MV-4-11 (cell line): Measurements from ENCODE around the gene RBPJL.

Experiments
- DNase-seq: peaks from one replicate; lab custom pipeline; 2025; lab: John Stamatoyannopoulos, UW

The RBPJL gene

DNA sequence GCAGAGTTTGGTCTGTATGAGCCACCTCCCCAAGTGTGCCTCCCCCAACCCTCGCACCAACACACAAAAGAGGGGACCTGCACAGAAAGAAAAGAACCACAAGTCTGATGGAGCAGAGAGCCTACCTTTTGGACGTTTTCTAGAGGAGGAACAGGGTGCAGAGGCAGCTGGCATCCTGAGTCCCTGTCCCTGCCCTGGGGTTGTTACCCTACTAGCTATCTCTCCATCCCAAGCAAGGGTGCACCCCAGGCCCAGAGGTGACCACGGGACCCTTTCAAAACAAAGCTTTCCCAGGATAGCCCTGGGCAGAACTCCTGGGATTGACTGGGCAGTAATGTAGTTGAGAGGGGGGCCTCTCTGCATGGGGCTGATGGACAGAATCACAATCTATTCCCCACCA lies 11.2 kb downstream of the RBPJL start:
- no peak for DNase-seq

DNA sequence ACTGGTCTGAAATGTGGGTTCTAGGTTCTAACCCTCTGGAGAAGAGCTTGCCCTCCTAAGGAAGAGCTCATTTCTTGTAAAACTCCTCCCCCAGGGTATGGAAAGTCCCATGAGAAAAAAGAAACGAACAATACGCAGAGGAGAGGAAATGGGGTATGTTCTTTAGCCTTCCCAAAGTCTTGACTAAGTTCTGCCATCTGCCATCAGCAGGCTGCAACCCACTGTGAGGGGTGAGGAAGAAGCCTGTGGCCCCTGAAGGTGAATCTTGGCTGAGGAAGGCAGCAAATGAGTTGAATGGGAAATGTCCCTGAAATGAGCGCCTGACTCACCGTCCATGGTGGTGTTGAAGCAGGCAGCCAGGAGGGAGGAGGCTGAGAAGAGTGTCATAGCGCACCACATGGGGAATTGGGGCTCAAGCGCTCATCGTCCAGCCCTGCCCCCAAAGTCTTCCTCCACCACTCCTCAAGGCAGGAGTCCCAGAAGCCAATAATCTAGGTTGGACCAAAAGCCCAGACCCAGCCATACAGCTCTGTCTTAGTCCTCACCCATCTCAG lies 11.8 kb downstream of the RBPJL start:
- no peak for DNase-seq

DNA sequence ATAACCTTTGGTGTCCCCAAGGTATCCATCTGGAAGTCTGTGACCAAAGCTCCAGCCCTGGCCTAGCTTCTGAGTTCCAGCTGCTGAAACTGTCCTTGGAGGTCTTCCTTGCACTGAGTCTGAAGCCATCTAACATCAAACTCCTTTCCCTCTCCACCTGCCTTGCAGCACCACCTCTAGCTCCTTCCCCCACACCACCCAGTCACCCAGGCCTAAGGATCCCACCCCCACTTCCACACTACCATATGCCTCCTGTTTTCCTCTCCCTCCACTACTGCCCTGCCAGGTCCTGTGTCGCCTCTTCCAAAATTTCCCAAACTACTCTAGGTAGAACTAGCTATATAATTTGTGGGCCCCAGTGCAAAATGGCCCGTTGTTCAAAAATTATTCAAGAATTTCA lies 12.3 kb downstream of the RBPJL start:
- no peak for DNase-seq

DNA sequence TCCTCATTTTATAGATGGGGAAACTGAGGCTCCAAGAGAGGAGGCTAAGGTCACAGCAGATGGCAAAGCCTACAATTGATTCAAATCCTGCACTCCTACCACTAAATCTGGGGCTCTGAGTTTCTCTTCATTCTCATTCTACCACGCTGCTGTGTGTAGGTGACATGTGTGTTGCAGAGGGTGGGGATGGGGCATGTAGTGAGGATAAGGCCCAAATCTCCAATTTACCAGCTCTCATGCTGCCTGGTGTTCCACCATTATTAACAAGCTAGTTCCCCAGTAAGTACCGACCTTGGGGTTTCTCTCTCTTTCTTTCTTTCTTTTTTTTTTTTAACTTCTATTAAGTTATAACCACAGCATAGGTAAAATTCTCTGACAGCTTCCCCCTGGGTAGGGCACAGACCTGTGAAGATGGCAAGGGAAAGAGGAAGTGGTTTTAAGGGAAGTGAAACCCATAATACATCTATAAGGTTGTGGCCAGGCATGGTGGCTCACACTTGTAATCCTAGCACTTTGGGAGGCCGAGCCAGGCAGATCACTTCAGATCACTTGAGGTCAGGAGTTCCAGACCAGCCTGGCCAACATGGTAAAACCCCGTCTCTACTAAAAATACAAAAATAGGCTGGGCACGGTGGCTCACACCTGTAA lies 14.4 kb downstream of the RBPJL start:
- DNase-seq, result peak; percentile 93

DNA sequence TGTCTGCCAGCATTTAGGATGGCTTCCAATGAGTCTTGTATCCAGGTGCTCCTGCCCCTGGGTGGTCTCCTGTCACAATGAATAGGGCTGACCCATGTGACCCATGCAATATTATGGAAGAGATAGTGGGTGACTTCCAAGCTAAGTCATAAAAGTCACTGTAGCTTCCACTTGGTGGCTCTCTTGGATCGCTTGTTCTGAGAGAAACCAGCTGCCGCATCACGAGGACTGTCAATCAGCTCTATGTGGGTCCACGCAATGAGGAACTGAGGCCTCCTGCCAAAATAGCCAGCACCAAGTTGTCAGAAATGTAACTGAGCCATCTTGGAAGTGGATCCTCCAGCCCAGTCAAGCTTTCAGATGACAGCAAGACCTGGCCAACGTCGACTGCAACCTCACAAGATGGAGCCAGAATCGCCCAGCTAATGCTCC lies 16.3 kb downstream of the RBPJL start:
- DNase-seq, result peak; percentile 96

DNA sequence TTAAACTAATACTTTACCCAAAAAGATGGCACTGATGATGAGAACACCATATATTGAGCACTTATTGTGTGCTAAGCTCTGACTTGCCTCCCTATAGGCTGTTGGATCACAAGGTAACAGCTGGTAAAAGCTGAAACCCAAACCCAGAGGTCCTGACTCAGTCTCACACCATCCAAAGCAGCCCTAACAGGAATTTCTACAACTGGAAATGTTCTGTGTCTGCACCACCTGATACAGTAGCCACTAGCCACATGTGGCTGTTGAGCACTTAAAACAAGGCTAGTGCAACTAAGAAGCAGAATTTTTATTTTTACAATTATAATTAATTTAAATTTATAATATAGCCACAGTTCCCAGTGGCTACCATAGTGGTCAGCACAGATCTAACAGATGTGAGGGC lies 17.1 kb downstream of the RBPJL start:
- no peak for DNase-seq

DNA sequence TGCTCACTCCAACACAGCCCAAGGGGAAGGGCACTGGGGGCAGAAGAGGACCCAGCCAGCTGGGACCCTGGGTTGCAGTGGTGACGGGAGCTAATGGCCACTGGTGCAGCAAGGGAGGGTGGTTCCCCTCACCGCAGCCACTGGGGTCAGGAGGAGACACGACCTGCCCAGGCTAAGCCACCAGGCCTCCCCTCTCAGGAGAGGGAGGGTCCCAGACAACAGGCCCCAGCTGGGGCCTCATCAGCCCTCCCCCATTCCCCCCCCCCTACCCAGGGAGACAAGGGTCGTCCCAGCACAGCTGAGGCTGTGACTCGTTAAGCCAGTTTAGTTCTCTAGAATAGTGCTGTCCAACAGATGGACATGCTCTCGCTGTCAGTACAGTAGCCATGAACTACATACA lies 18.7 kb downstream of the RBPJL start:
- DNase-seq, result no peak

DNA sequence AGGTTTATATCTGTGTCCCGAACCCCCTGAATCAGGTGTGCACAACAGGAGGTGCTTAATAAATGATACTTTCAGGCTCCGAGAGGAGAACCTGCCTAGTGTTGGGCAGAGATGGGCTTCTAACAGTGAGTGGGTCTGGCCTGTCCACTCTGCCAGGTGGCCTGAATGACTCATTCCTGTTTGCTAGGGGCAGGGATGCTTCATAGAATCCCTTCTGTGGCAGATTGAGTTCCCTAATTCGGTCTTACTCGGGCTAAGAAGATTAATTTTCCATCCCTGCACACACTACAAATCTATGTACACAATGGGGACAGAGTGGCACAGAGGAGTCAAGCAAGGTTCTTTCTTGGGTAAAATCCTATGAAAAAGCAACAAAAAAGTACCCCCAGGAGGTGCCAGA lies 21.8 kb downstream of the RBPJL start:
- DNase-seq, result no peak

DNA sequence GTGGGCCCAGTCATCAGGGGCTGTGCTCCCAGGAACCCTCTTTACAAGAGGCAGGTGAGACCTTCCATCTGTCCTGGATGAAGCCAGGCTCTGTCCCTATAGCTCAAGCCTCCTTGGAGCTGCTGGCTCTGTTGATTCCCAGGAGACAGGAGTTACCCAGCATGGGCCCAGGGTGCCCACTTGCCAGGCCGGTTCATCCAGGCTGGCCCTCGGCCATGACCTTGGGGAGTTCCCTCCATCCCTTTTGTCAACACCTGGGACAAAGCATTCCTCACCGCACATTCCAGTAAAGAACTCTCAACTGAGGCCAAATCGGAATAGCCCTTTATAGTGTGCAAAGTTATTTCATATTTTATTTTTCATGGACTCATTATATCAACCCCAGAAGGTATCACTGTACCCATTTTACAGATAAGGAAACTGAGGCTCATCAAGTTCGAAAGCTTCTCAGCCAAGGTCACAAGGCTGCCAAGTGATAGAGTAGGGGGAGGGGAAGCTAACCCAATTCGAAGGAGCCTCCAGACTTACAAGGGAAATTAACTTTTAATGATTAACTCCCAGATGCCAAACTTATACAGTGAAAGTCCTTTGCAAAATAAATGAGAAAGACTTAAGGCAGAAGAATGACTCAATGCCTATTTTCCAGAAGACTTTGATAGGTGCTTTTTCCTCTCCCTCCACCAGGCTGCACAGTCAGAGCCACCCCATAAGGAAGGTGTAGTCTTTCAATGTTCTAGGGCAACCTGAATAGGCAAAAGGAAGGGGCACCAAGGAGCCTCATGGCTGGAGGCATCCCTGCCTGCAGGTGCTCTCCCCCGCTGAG lies 23.1 kb downstream of the RBPJL start:
- no peak for DNase-seq

DNA sequence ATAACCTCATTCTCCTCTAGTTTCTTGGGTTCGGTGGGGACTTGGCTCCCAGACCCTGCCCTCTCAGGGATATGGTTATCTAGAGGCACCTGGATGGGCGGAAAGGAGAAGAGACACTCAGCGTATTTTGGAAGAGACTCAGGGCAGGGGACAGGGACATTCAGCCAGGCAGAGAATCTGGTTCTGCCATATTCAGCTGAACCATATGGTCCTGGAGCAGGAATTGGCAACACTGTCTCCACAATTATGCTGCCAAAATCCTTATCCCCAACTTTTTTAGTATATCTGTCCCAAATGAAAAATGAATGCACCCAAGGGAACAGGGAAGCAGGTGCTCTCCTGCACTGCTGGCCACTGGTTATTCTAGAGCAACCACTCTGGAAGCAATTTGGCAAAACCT lies 23.8 kb downstream of the RBPJL start:
- DNase-seq, result no peak

DNA sequence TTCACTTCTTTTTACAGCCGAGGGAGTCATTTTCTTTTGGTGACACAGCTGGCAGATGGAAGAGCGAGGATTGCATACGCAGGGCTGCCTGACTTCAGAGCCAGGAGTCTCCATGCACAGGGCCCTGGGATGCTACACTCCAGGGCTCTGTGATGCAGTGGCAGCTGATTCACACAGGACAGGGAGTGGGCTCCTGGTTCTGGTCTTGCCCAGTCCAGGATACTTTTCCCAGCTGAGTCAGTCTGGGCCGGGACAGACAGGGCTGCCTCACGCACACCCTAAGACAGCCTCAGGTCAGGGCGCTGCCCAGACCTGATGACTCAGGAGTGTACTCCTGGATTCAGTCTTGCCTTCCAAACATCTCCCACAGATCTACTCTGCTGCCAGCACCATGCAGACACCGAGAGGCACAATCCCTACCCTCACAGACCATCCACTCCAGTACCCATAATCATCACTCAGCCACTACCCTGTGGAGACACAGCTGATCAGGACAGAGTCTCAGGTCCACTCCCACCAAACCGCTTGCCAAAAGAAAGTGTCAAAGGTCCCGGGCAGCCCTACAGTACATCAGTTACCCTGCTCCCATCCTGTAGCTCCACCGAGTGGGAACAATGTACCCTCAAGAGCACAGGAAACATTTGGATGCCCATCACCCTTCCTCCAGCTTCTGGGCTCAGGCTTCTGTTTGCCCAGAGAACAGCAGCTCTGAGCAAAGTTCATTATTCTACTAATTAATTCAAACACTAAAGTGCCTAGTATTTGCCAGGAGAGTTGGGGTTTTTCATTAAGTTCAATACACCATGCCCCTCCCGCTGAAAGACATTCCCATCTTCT lies 30.1 kb downstream of the RBPJL start:
- no peak for DNase-seq

DNA sequence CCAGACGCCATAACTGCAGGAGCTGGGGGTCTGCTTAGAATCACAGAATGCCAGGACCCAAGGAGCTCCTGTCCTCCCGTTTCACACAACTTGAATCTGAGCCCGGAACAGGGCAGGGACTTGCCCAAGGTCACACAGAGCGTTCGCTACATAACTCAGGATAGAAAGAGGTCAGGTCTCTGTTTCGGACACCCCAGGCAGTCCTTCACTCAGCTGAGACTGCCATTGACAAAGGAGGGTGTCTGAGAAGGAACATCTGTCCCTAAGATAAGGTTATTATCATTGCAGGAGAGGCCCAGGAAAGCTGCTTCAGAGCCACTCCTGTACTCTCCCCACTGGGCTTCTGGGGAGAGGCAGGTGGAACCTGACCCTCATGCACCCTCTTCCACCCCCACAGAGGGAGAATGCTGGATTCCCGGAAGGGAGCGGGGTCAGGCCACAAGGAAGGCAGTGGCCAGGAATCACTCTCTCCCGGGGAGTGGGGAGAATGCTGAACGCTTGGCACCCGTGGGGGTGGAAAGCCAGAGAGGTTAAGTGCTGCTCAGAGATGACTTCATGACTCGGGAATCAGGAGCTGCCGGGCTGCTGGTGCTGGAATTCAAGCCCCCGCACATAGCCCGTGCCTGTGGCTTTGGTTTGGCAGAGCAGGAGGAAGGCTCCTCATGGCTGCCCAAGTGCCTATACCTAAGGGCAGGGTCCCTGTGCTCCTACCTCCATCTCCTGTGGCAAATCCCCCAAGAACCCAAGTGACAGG lies 30.9 kb downstream of the RBPJL start:
- no peak for DNase-seq

DNA sequence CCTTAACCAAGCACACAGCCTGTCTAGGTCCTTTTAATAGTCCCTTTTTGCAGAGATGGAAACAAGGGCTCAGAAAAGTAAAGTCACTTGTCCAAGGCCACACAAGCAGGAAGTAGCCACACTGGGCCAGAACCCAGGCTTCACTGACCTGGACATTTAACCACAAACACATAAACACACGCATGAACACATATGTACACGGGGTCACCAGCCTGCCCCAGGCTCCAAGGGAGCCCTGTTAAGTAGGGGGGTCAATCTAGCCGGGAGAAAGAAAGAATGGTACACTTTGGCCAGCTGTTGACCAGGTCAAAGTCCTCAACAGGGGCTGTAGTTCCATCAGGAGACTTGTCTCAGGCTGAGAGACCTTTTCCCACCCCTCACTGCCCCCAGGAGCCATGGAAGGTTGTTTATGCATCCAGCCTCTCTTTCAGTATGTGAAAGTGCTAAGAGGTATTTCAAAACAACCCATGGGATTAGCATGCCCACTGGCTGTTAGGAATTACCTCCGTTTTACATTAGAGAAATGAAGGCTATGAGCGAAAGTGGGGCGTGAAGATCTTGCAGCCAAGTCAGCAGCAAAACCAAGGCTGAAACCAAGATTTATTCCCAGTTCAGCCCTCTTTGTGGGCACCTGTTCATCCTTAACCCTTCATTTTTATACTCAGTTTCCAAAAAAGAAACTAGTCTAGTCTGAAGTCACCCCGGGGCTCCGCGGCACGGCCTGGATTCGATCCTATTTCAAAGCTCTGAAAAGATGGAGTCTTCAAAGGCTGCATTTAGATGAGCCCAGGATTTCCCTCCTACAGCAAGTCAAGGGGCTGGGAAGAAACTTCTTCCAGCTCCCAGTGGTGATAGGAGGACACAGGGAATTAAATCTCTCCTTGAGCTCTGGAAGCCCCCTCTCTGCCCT lies 31.7 kb downstream of the RBPJL start:
- DNase-seq, result no peak

DNA sequence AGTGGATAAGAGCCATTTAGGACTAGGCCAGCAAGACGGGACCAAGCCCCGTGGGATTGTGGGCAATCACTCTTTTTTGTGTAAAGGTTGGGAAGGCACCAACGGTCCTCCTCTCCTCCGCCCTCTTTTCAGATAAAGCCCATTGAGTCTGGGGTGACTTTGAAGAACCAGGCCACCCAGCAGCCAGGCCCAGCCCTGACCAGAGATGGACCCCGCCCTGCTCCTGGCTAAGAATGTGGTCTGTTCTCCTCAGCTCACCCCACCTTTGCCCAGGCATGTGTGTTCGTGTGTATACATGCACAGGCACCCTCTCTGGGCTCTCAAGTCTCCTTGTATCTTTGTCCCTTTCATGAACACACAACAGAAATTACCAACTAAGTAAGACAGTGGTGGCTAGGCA lies 32.4 kb downstream of the RBPJL start:
- DNase-seq, result no peak

DNA sequence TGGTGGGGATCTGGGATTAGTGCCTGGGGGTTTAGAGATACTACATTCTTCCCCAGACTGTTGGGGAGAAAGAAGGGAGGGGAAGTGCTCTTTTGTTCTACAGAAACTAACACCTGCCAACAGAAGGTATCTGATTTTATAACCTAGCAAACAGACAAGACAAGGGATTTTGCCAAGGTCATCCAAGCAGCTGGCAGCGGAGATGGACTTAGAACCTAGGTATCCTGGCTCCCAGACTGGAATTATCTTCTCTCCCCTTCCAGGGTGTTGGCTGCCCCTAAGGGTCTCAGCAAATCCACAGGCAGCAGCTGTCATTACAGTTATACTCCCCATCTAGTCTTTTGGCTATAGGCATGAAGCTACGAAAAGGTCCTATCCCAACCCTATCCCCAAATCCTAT lies 33.2 kb downstream of the RBPJL start:
- no peak for DNase-seq

DNA sequence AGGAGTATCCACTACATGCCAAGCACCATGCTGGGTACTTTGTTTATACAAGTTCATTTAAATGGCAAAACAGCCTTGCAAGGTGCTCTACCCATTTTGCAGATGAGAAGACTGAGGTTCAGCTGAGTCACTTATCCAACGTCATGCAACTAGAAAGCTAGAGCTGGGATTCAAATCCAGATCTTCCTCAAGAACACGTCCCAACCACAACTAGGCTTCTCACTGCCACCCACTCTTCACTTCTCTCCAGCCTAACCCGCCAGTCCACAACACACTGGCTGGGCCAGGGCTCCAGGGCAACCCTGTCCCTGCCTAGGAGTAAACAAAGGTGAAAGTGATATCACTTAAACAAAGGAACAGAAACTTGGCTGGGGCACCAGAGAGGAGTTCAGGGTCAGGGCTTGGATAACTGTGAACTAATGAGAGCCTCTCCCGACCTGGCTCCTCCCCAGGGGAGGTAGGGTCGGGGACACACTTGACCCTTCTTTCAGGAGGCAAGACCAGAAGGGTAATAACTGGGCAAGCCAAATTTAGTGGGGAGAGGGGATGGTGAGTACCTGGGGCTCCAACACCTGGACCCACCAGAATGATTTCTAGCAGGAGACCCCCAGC lies 33.7 kb downstream of the RBPJL start:
- no peak for DNase-seq

DNA sequence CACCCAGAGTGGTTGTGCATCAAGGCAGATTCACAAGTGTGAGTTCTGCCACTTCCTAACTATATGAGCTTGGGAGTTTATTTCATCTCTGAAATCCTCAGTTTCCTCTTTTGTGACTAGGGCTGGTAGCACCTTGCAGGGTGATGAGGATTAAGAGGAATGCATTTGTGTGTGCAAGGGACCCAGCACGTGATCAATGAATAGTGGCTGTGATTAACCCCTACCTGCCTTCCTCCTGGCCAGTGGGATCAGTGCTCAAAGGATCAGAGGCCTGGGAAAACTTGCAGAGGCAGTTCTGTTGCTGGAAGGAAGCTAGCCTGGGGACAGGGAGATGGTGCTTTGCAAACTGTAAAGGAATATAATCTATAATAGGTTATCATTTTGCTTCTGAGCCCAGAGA lies 34.3 kb downstream of the RBPJL start:
- no peak for DNase-seq

DNA sequence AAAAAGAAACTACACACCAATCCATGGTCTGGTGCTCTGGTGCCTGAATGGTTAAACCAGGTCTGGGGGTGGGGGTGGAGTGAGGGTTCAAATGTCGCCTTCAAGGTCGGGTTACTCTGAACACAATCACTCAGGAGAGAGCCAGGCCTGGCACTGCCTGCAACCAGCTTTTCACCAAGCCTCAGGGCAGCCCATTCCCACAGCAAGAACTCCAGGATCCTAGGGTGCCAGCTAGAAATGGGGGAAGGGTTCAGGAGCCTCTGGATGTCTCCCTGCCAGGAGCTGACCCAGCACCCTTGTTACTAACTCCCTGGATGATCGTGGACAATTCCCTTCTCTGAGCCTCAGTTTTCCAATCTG lies 34.9 kb downstream of the RBPJL start:
- DNase-seq, result no peak

DNA sequence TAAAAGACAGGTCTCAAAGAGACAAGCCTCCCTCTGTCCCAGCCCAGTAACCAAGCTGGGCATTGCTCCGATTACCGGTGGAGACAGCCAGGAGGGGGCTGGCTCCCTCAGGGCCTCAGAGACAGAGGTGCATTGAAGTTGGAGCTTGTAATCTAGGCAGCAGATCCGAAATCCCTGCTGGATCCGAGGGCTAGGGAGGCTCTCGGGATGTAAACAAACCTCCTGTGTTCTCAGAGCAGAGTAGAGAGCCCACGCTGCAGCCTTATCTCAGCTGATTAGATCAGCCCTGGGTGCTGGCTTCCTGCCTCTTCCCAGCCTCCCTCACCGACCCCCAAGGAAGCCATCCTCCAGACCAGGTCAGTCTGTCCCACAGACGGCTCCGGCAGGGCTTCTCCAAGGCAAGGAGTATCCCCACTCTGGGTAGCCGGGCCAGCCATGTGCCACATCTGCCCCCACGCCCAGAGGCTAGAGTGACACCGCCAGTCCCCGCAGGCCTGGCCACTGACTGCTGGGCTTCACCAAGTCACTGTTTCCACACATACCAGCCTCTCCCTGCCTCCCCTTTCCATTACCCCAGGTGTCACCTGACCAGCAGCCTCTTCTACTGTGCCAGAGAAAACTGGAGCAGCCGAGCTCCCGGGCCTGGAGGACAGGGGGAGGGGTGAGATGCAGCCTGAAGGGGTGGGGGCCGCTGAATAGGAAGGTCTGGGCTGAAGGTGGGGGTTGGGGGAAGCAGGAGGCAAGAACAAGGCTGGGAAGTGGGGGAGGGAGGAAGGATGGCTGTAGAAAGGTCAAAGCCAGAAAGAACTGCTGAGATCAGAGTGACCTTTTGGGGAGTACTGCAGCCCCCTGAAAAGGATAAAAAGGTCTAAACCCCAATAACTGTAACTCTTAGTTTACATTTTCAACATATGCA lies 35.6 kb downstream of the RBPJL start:
- no peak for DNase-seq
